GM21528 (cell line): Measurements from ENCODE around the gene MAG.
A peak's percentile ranks its signal among the peaks of the same experiment; 100 is the strongest.

Experiments
- ATAC-seq: cut with Tn5 transposase; IDR thresholded peaks from one replicate; pipeline ENCODE4 v1.9.1; 2021; ENCODE audit warnings: mild to moderate bottlenecking, moderate library complexity; ENCODE audit not compliant: unreplicated experiment, low FRiP score

MAG gene

GRCh38 chr19:35340431-35340830 is 48.5 kb downstream of the MAG start:
- ATAC-seq, result no peak

DNA sequence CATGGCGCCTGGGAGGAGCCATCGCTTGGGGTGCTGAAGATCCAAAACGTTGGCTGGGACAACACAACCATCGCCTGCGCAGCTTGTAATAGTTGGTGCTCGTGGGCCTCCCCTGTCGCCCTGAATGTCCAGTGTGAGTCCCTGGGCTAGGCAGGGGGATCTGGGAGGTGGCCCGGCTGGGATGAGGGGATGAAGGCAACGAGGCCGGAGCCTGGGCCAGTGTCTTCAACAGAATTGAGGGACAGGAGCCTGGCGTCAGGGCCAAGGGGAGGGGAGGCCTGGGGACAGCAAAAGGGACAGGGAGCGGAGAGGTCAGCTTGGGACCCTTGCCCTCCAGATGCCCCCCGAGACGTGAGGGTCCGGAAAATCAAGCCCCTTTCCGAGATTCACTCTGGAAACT is 49.0 kb downstream of the MAG start:
- no peak for ATAC-seq

DNA sequence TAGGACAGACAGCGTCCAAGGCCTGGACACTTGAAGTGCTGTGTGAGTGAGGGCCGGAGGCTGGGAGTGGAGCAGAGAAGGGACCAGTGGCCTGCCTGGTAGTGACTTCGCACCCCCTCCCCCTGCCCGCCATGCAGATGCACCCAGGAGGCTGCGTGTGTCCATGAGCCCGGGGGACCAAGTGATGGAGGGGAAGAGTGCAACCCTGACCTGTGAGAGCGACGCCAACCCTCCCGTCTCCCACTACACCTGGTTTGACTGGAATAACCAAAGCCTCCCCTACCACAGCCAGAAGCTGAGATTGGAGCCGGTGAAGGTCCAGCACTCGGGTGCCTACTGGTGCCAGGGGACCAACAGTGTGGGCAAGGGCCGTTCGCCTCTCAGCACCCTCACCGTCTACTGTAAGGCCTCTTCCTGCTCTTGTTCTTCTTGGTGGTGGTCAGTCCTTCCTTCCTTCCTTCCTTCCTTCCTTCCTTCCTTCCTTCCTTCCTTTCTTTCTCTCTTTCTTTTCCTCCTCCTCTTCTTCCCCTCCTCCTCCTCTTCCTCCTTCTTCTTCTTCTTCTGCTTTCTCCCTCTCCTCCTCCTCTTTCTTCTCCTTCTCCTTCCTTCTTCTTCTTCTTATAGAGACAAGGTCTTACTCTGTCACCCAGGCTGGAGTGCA is 49.7 kb downstream of the MAG start:
- ATAC-seq, result no peak

DNA sequence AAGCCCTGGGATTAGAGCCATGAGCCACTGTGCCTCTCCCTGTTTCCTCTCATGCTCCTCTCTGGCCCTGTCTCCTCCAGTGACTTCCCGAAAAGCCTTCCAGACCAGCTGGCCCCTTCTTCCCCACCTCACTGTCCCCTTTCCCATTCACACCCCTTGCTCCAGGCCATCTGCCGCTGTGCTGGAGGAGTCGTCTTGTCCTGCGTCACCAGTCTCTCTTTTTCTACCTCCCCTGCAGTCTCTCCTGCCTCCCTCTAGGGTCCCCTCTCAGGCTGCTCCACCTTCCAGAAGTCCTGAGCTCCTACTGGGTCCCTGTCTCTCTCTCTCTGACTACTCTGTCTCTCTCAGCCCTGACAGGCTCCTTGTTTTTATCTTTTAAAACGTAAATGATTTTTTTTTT is 50.5 kb downstream of the MAG start:
- no peak for ATAC-seq

DNA sequence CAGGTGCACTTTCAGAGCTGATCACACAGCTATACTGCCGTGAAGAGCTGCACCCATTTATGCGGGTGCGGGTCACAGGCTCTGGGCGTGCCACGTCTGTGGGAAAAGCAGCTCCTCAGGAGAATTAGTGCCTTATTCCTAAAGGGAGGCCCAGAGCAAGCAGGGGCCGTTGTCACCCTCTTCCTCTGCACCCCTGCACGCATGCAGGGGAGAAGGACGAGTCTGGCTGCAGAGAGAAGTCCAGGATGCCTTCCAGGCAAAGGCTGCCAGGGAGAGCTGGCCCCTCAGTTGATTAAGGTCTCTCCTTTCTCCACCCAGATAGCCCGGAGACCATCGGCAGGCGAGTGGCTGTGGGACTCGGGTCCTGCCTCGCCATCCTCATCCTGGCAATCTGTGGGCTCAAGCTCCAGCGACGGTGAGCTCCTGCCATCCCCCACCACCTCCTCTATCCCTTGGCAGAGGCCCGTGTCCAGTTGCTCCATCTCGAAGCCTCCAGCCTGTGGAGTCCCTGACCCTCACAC is 52.6 kb downstream of the MAG start:
- no peak for ATAC-seq

DNA sequence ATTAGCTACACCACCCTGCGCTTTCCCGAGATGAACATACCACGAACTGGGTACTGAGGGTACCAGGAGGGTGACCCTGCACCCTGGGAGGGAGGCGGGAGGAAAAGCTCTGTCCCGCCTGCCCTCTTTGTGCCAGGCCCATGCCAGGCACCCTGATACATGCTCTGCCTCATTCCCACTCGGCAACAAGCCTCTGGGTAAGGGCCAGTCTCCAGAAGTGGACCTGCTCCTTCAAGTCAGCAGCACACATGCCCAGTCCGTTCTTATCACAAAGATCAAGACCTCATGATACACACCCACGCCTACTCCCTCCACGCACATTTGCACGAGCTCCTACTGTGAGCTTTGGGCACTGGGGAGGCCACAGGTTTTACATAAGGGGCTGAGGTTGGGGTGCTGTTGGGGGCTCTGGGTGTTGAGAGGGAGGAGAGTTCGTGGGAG is 53.7 kb downstream of the MAG start:
- no peak for ATAC-seq

- no peak for ATAC-seq
Measured at GRCh38 chr19:35346193-35347052, 54.5 kb downstream of the MAG start.

DNA sequence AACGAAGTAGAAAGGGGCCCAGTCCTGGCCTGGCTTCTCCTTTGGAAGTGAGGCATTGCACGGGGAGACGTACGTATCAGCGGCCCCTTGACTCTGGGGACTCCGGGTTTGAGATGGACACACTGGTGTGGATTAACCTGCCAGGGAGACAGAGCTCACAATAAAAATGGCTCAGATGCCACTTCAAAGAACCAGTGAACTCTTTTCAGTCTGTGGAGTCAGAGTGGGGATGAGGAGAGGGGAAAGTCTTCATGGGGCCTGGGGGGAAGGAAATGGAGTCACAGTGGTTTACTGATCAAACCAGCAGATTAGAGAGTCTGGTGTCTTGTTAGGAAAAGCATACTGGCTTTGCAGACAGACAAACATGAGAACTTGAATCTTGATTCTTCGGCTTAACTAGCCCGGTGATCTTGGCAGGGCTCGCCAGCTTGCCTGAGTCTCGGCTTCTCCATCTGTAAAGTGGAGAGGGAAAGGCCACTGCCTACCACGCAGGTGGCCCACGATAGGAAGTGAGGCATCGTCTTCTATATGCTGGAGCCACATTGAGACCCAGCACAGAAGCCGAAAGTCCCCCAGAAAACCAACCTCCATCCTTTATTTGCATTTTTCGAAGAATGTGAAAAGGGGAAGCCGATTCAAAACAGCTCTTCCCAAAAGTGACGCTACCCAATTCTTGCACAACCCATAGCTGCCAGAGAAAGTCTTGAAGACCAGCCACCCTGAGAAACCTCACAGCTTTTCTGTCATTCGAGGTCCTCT is 55.4 kb downstream of the MAG start, which contains the start of gene FFAR1:
TSS of gene FFAR1 (plus strand) at position 732 of the 759 bp plus-strand sequence. CDS start 3,650 bp downstream, outside the sequence.
- peak; percentile 59 for ATAC-seq

DNA sequence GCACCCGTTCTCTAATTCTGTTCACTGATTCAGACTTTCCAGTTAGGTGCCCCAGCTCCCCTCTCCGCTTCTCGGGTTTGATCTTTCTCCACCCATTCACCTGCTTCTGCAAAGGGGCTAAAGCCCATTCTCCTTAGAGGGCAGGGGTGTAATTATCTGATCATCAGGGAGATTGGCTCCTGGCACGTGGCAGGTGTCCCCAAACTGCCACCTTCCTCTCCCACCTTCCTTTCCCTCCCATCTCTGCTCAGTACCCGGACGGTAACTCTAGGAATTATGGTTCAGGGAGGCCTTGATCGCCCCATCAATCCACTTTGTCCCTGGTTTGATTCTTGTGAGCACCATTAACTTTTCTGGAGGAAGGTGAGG is 56.0 kb downstream of the MAG start:
- no peak for ATAC-seq

DNA sequence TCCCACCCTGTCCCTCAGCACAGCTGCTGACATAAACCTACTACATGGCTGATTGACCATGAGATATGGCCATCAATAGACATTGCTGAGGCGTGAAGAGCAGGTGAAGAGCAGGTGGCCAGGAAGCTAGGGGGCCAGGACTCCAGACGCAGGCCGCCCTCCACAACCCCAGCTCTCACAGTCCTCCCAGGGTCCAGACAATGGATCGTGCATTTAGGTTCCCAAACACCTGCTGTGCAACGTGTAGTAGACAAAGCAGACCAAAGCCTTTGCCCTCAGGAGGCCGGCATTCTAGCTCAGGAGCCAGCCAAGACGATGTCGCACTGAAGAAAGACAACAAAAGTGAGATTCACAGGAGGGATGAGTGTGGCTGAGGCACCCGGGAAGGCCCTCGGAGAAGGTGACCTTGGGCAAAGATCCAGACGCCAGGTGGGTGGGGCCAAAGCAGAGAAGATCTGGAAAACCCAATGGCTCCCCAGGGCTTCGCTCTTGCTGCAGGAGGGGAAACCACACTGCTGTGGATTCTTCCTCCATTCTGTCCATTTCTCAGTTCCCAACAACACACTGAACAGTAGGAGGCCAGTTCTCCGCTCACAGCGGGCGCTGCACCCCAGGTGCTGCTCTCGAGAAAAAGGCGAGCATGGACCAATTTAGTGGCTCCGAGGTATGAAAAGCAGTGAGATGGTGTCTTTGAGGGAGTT is 57.1 kb downstream of the MAG start:
- no peak for ATAC-seq

DNA sequence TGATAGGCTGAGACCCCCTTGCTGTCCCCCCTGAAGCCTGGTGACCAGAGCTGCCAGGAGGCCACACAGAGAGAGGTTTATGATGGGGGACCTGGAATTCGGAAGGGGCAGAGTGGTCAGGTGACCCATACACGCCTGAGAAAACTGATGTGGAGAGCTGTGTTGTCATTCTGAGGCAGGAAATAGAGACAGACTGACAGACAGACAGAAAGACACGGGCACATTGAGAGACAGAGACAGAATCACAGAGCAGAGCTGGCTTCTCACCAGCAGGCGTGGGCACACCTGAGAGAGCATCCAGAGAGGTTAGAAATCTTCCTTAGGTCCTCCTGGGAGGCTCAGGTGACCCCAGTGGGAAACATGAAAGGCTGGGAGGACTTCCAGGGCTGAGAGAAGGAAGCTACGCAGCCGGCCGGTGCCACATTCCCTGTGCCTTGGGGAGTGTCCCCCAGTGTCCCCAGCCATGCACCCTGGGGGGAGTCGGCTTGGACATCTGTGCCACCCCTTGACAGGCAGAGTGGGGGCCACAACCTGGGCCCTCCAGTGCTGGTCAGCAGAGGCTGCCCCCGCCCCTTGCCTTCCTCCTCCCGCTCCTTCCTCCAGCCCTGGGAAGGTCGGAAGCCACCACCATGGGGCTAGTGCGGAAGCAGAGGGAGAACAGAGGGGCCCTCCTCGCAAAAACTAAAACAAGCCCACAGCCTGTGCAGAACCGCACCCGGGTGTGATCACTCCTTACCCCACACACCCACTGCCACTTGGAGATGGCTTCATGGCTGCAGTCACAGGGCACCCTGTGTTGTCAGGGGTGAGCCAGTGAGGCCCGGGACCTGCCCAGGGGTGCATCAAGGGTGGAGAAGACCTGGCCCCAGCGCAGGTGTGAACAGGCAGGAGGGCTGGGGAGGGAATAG is 57.9 kb downstream of the MAG start:
- no peak for ATAC-seq

DNA sequence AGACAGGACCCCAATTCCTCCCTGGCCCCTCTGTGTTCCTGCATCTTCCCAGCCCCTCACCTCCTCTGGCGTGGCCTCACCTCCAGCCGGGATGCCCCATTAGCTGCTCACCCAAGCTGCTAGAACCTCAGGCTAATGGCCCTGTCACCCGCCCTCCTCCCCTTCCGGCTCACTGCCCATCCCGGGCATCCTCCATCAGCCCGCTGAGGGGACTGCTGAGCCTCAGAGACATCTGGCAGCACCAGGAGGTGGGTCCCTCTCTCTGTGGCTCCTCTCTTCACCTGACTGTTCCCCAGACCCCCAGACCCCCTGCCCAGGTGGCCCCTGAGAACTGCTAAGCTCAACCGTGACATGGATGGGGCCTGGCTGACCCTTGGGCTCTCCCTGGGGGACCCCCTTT is 58.6 kb downstream of the MAG start:
- ATAC-seq, result no peak

- ATAC-seq, result no peak
Measured at GRCh38 chr19:35351411-35352176, 59.6 kb downstream of the MAG start.

GRCh38 chr19:35352177-35352447 is 60.2 kb downstream of the MAG start:
- ATAC-seq, result no peak

DNA sequence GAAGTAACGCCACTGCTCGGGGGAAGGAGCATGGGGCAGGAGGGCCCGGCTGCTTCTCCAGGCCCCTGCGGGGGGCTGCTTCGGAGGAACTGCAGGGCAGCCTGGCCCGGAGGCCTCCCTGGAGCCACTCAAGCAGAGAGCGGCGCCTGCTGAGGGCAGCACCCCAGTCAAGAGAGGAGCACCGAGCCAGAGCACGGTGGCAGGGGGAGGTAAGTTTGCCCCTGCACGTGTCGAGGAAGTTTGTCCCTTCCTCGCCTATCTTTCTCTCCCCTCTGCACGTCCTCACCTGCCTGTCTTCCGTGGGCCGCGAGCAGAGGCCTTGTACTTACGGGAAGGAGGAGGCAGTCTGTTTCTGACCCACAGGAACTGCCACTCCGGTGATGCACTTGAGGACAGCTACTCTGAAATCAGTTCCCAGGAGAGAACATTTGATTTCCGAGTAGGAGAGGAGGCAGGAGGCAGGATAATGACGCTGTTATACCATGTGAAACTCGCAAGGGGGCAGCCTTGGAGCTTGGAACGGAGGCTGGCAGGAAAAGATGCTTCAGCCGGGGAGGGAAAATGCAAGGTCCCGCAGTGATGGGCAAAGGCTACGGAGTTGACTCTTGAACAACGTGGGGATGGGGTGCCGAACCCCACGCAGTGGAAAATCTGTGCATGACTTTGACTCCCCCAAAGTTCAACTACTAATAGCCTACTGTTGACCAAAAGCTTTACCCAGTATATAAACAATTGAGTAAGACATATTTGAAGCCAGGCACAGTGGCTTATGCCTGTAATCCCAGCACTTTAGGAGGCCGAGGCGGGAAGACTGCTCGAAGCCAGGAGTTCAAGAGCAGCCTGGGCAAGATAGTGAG is 60.7 kb downstream of the MAG start:
- no peak for ATAC-seq

DNA sequence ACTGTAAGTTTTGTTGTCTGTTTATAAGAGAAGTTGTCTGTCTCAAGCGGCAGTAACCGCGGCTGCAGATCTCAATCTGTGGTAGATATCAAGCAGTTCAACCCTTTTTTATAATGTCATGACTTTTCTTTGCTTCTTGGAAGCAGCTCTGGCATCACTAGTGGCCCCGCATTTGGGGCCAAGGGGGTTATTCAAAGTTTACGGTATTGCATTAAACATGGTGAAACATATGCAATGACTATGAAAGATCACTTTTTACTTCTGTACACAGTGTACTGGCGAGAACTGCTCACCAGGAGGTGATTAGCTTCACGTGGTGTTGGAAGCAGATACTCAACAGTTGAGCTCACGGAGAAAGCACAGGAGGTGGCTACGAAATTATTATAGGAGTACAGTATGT is 61.7 kb downstream of the MAG start:
- ATAC-seq, result no peak

GRCh38 chr19:35354898-35355297 is 62.9 kb downstream of the MAG start:
- ATAC-seq, result no peak
